Panc1 (cell line): Measurements from ENCODE around the gene TRAF3IP3. TPM values are rescaled to one million over a fixed set of nuclear protein-coding genes. Genes with fewer than 3 reads are reported as not detected.
"Not testable (repeated sequence)": the region's sequence is repeated elsewhere in the genome, so short reads cannot be mapped to it uniquely, and the experiment has no call there.

ENCODE experiments used
- ATAC-seq: fragments of 200-7000 bp; cut with Tn5 transposase; 2 replicates; pipeline ENCODE4 v1.9.1; 2020; ENCODE audit warnings: mild to moderate bottlenecking, moderate library complexity
- BruUV-seq: library from RNA; stranded (reverse); fragments of 400-500 nt; replicated peaks from 2 replicates; lab custom pipeline; 2021; lab: Mats Ljungman, UMichigan
- CTCF ChIA-PET: fragments of 300-600 bp; sonication (Branson Sonifier 250); formaldehyde crosslinking; loops from one replicate; lab custom pipeline; 2022; ENCODE audit warnings: antibody characterized with exemption; lab: Charles Lee
- POLR2A ChIA-PET: fragments of 300-600 bp; sonication (Branson Sonifier 250); formaldehyde crosslinking; loops from one replicate; lab custom pipeline; 2022; ENCODE audit warnings: antibody characterized with exemption; lab: Charles Lee
- DNase-seq: peaks from one replicate; pipeline ENCODE4 v3.0.0-alpha.2; 2010; ENCODE audit warnings: low read depth, low spot score
- H3K27ac ChIP-seq: 2 replicates; pipeline ENCODE4 v1.5.1; 2011; ENCODE audit warnings: mild to moderate bottlenecking, low read length, inconsistent platforms
- H3K27me3 ChIP-seq: fragments of 200-500 bp; sonication (Bioruptor generic); 2 replicates; pipeline ENCODE4 v1.6.0; 2014; ENCODE audit warnings: low read length, inconsistent platforms; ENCODE audit not compliant: control insufficient read depth, insufficient read depth
- H3K36me3 ChIP-seq: fragments of 200-500 bp; sonication (Bioruptor generic); 2 replicates; pipeline ENCODE4 v1.5.1; 2014; ENCODE audit warnings: inconsistent platforms, mild to moderate bottlenecking, low read length, moderate library complexity; ENCODE audit not compliant: control insufficient read depth, insufficient read depth
- H3K4me1 ChIP-seq: 2 replicates; pipeline ENCODE4 v1.5.1; 2011; ENCODE audit warnings: inconsistent platforms, mild to moderate bottlenecking, low read length, moderate library complexity; ENCODE audit not compliant: control insufficient read depth, insufficient read depth
- H3K4me3 ChIP-seq, 2 experiments: 2 replicates each; pipeline ENCODE4 v1.5.1; 2011 to 2012; ENCODE audit warnings: low read depth in 2 of 2, low read length in 2 of 2, mild to moderate bottlenecking in 2 of 2, inconsistent platforms in 1 of 2, moderate library complexity in 1 of 2
- H3K9me3 ChIP-seq: fragments of 200-500 bp; sonication (Bioruptor generic); 2 replicates; pipeline ENCODE4 v1.5.1; 2014; ENCODE audit warnings: low read depth, mild to moderate bottlenecking, inconsistent platforms, low read length, moderate library complexity; ENCODE audit not compliant: control insufficient read depth, insufficient read depth
- CTCF ChIP-seq: fragments of 450-650 bp; IDR thresholded peaks from 2 replicates; pipeline ENCODE4 v1.5.1; 2017; ENCODE audit warnings: mild to moderate bottlenecking
- REST ChIP-seq, 2 experiments: IDR thresholded peaks; 2 replicates each; pipeline ENCODE4 v1.6.1; 2011 to 2012; ENCODE audit warnings: low read depth in 2 of 2, control low read depth in 1 of 2, low read length in 1 of 2, mild to moderate bottlenecking in 1 of 2, moderate library complexity in 1 of 2; ENCODE audit not compliant: insufficient read depth in 1 of 2
- in situ Hi-C: cut with HindIII; loops from 2 replicates; pipeline ENCODE4 v1.10.0; 2016; ENCODE audit warnings: low sequenced_read_pairs, low pct_unique_long_range_greater_than_20kb
- intact Hi-C: fragments of 100-400 bp; cut with micrococcal nuclease; formaldehyde crosslinking; loops from one replicate; pipeline ENCODE4 v1.10.0; 2022; ENCODE audit not compliant: unreplicated experiment
- total RNA-seq: library from RNA; stranded (reverse); gene quantifications from one replicate; pipeline ENCODE4 v1.2.1, GENCODE V29; 2021; ENCODE audit not compliant: unreplicated experiment

Gene TRAF3IP3
- total RNA-seq, 1 experiment from 2014 or later: 0.67 TPM

DNA sequence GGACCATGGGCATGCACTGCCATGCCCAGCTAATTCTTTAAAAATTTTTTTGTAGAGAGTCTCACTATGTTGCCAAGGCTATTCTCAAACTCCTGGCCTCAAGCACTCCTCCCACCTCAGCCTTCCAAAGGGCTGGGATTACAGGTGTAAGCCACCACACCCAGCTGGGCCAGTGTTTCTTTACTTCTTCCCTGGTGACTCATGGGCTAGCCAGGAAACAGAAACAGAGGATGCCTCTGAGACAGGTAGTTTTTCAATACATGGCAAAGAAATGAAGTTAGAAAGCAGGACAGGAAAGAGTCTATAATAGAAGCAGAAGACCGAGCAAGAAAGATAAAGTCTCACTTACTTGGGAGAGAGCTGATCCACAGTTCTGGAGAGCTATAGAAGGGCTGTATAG lies 36.1 kb downstream of the TRAF3IP3 start:
- in situ Hi-C loops (no loop called here), intact Hi-C loops (no loop called here)
- Histone ChIP-seq H3K27me3 (peaks cover 7% of the 10 kb centered on the region; the same call in 1 of the 2 replicates), H3K27ac (no peak overlapping the region), H3K4me3 (no peak overlapping the region), H3K36me3 (no peaks in the 10 kb centered on the region), H3K4me1 (no peaks in the 10 kb centered on the region), H3K9me3 (no peaks in the 10 kb centered on the region)
- ATAC-seq (no peak), DNase-seq (no peak)
- BruUV-seq: no TSS peak
- TF ChIP-seq REST (IDR thresholded peaks at IDR 0.05; ENCODE audit: insufficient read depth in 1 of 2, low read depth in 2 of 2, low read length in 1 of 2): no peak
- ChIA-PET POLR2A (no interaction called here), CTCF (no interaction called here)

- H3K36me3 ChIP-seq, H3K27ac ChIP-seq, CTCF ChIA-PET, BruUV-seq, H3K27me3 ChIP-seq, in situ Hi-C loops, H3K4me3 ChIP-seq, H3K9me3 ChIP-seq, intact Hi-C loops, POLR2A ChIA-PET, DNase-seq, ATAC-seq, H3K4me1 ChIP-seq: not testable (repeated sequence)
Observed at GRCh38 chr1:209793711-209794110, 37.9 kb downstream of the TRAF3IP3 start.

DNA sequence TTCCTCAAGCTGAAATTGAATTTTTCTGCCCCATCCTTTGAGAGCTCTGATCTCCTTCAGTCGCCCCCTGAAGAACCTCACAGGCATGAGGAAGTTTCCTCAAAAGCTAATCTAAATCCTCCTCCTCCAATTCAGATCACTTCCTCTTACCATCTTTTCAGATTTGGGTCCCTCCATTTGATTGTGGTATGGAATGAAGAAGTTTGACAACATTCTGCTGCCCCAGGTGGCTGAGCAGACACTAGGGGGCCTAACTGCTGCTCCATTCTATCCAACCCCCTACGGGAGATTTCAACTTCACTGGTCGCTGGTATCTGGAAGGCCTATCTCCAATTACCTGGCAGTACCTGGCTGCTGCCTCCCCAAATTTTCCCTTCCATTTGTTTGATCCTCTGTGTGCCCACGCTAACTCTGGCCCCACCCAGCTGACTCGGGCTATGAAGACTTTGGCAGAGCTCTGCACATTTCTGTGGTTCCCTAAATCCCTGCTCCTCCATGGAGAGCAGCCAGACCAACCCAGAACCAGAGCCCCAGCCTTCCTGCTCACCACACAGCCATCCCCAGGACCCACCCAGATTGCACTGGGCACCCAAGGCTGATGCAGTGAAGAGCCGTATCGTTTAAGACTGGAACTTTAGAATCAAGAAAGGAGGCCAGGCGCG lies 42.3 kb downstream of the TRAF3IP3 start:
- intact Hi-C loops: no loop called here
- ATAC-seq: no peak
- H3K27me3 ChIP-seq: peaks cover 3% of the 10 kb centered on the region
- no peak for DNase-seq
- H3K27ac ChIP-seq: no peak overlapping the region
- H3K9me3 ChIP-seq: no peaks in the 10 kb centered on the region
- H3K4me1 ChIP-seq: no peaks in the 10 kb centered on the region
- CTCF ChIA-PET: no interaction called here
- BruUV-seq: no TSS peak
- in situ Hi-C loops: no loop called here
- TF ChIP-seq CTCF: peak; percentile 26
- TF ChIP-seq REST (IDR thresholded peaks at IDR 0.05; ENCODE audit: insufficient read depth in 1 of 2, low read depth in 2 of 2, low read length in 1 of 2): no peak
- H3K4me3 ChIP-seq: no peak overlapping the region
- no peaks in the 10 kb centered on the region for H3K36me3 ChIP-seq
- POLR2A ChIA-PET: no interaction called here
